Peyer's patch (tissue), 4 donors: ENCODE measurements around the gene RCBTB2. TPM values are rescaled to one million over a fixed set of nuclear protein-coding genes. Genes with fewer than 3 reads are reported as not detected.
A peak's percentile ranks its signal among the peaks of the same experiment; 100 is the strongest.

Experiments
- DNase-seq, 3 donors: peaks; one replicate each; pipeline ENCODE4 v3.0.0-alpha.2; 2017 to 2019
- H3K27ac ChIP-seq, 4 donors: fragments of 200-600 bp; sonication (generic); one replicate each; pipeline ENCODE4 v1.5.1; 2016 to 2019
- H3K27me3 ChIP-seq, 2 donors: fragments of 200-600 bp; sonication (generic); one replicate each; pipeline ENCODE4 v1.5.1; 2019
- H3K36me3 ChIP-seq, 3 donors: fragments of 200-600 bp; sonication (generic); one replicate each; pipeline ENCODE4 v1.5.1; 2016 to 2019
- H3K4me1 ChIP-seq, 4 donors: fragments of 200-600 bp; sonication (generic); one replicate each; pipeline ENCODE4 v1.5.1; 2016 to 2019
- H3K4me3 ChIP-seq, 4 donors: fragments of 200-600 bp; sonication (generic); 1 replicate in 3 of 4; 2 replicates in 1 of 4; pipeline ENCODE4 v1.5.1; 2016 to 2019; ENCODE audit warnings: mild to moderate bottlenecking in 1 of 4
- H3K9me3 ChIP-seq, 4 donors: fragments of 200-600 bp; sonication (generic); one replicate each; pipeline ENCODE4 v1.5.1; 2016 to 2019; ENCODE audit warnings: mild to moderate bottlenecking in 1 of 4
- CTCF ChIP-seq, 6 experiments: fragments of 450-650 bp in 4 of 6; fragments of 200-600 bp in 2 of 6; sonication (generic) in 1 of 6; IDR thresholded peaks; one replicate each; pipeline ENCODE4 v1.5.1; 2017 to 2019; ENCODE audit warnings: antibody characterized with exemption in 6 of 6, mild to moderate bottlenecking in 3 of 6, moderate library complexity in 1 of 6
- POLR2A ChIP-seq, 2 donors: fragments of 450-650 bp; IDR thresholded peaks; one replicate each; pipeline ENCODE4 v1.5.1; 2017; ENCODE audit warnings: antibody characterized with exemption in 2 of 2, mild to moderate bottlenecking in 2 of 2, moderate library complexity in 2 of 2
- total RNA-seq, 4 donors: library from RNA; depleted of rRNA; stranded (reverse); fragments of >200 nt; gene quantifications; one replicate each; pipeline ENCODE4 v1.1.0, GENCODE V29; 2016

The RCBTB2 gene
- total RNA-seq, 4 donors from 2014 or later, result 3.2 to 6.3 (median 5.2) TPM

- TF ChIP-seq POLR2A (IDR thresholded peaks at IDR 0.05), result no peak
- TF ChIP-seq CTCF (IDR thresholded peaks at IDR 0.05), result no peak
- H3K36me3 ChIP-seq, result no peaks in the 10 kb centered on the region
- peak overlapping the region; percentile 69 to 80 (median 70) for H3K27ac ChIP-seq
- H3K27me3 ChIP-seq, result no peaks in the 10 kb centered on the region
- DNase-seq, result no peak
- H3K9me3 ChIP-seq, result no peaks in the 10 kb centered on the region
- peaks cover 0 to 5% (median 2%) of the 10 kb centered on the region in 4 donors for H3K4me1 ChIP-seq
- H3K4me3 ChIP-seq, result peak overlapping the region in 3 of 4 donors; percentile 7 to 29 (median 23)
Observed at GRCh38 chr13:48491423-48492095, 41.3 kb downstream of the RCBTB2 start.

- Histone ChIP-seq H3K4me1 (peaks cover 0 to 5% (median 2%) of the 10 kb centered on the region in 4 donors), H3K4me3 (no peak overlapping the region), H3K36me3 (no peaks in the 10 kb centered on the region), H3K27me3 (no peaks in the 10 kb centered on the region), H3K9me3 (no peaks in the 10 kb centered on the region), H3K27ac (no peak overlapping the region)
- TF ChIP-seq CTCF (IDR thresholded peaks at IDR 0.05) (no peak), POLR2A (IDR thresholded peaks at IDR 0.05) (no peak)
- DNase-seq, result no peak
Observed at GRCh38 chr13:48490241-48490640, 42.6 kb downstream of the RCBTB2 start.

GRCh38 chr13:48489666-48490065, 43.2 kb downstream of the RCBTB2 start:
- TF ChIP-seq CTCF (IDR thresholded peaks at IDR 0.05) (no peak), POLR2A (IDR thresholded peaks at IDR 0.05) (no peak)
- Histone ChIP-seq H3K4me3 (no peak overlapping the region), H3K36me3 (no peaks in the 10 kb centered on the region), H3K9me3 (no peaks in the 10 kb centered on the region), H3K27ac (peak overlapping the region in 1 of 4 donors; percentile 22), H3K4me1 (peaks cover 0 to 5% (median 2%) of the 10 kb centered on the region in 4 donors), H3K27me3 (no peaks in the 10 kb centered on the region)
- DNase-seq, result no peak

DNA sequence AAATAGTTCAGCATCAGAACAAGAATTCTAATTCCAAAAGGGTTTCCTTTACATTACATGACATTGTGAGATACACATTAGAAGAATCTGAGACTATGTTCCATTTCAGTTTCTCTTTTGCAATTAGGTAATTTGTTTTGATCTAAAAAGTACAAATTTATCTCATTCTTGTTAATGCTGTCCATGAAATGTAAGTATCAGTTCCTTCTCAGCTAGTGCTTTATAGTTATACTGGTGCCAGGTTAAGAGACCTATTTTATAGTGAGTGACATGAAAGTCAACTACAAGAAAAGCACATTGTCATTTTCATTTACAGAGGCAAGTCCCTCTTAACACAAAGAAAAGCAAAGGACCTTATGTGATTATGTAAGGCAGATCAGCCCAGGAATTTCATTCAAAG, 43.9 kb downstream of the RCBTB2 start:
- Histone ChIP-seq H3K36me3 (no peaks in the 10 kb centered on the region), H3K4me1 (peaks cover 0 to 5% (median 2%) of the 10 kb centered on the region in 4 donors), H3K27me3 (no peaks in the 10 kb centered on the region), H3K9me3 (no peaks in the 10 kb centered on the region), H3K27ac (peak overlapping the region in 1 of 4 donors; percentile 22), H3K4me3 (no peak overlapping the region)
- DNase-seq, result no peak
- no peak for TF ChIP-seq POLR2A (IDR thresholded peaks at IDR 0.05)
- no peak for TF ChIP-seq CTCF (IDR thresholded peaks at IDR 0.05)

- Histone ChIP-seq H3K27ac (no peak overlapping the region), H3K9me3 (no peaks in the 10 kb centered on the region), H3K36me3 (no peaks in the 10 kb centered on the region), H3K27me3 (no peaks in the 10 kb centered on the region), H3K4me3 (no peak overlapping the region), H3K4me1 (peaks cover 0 to 5% (median 2%) of the 10 kb centered on the region in 4 donors)
- DNase-seq, result no peak
- TF ChIP-seq CTCF (IDR thresholded peaks at IDR 0.05) (no peak), POLR2A (IDR thresholded peaks at IDR 0.05) (no peak)
Observed at GRCh38 chr13:48487968-48488367, 44.9 kb downstream of the RCBTB2 start.
